HG03571 (cell line): ENCODE measurements around the gene E2F2.
"Not testable (repeated sequence)": the region's sequence is repeated elsewhere in the genome, so short reads cannot be mapped to it uniquely, and the experiment has no call there.

Source experiments
- ATAC-seq: cut with Tn5 transposase; IDR thresholded peaks from one replicate; pipeline ENCODE4 v1.9.1; 2021; ENCODE audit not compliant: unreplicated experiment

The E2F2 gene

DNA sequence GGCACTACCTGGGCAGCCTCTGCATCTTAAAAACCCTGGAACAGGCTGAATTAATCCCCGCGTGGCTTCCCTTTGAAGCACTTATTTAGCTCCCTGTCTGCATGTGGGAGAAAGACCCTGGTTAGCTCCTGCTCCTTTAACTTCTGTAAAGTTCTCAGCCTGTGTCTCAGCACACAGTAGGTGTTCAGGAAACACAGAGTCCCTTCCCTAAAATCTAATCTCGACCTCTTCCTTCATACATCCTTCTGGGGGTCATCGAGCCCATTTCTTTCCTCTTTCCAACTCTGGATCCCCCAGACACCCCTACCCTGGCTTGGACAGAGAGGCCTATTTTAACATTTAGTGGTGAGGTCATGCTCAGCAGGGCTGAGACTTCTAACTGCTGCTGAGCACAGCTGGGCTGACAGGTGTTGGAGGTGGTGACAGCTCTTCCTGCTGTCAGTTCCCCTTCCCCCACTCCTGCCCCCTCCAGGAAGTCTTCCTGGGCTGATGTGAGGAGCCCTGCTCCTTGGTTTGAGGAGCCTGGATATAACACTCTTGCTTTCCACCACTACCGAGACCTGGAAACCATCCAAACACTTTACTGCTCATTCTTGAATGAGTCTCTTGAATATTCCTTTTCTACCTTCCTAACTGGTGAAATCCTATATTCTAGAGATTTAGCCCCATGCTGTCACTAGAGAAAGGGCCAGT lies 5.3 kb downstream of the E2F2 start:
- no peak for ATAC-seq

DNA sequence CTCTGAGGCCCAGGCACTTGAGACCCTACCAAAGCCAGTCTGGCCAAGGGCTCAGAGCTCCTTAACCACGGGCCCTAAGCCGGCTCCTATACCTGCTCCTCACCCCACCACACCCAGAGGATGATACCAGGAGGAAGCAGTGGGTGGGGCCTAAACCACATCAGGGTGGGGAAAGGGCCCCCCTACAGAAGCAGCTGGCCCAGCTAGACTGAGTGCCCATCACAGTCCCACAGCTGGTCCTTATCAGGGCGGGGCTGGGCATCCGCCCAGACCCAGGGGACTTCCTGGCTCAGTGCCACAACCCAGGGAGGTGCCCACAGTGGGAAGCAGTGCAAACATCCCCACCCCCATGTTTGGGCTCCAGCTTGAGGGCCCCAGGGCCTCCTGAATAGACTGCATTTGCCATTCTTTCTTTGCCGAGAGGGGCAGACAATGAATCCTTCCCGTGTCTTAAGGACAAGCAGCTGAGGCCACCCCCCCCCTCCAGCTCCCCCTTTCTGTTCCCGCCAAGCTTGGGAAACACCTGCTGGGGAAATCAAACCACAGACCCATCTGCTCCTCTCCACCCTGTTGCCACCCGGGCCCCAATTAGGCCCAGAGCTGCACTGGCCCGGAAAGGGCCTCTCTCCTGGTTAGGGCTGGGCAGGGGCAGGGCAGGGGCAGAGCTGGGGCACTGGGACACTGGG lies 6.2 kb downstream of the E2F2 start:
- ATAC-seq, result no peak

DNA sequence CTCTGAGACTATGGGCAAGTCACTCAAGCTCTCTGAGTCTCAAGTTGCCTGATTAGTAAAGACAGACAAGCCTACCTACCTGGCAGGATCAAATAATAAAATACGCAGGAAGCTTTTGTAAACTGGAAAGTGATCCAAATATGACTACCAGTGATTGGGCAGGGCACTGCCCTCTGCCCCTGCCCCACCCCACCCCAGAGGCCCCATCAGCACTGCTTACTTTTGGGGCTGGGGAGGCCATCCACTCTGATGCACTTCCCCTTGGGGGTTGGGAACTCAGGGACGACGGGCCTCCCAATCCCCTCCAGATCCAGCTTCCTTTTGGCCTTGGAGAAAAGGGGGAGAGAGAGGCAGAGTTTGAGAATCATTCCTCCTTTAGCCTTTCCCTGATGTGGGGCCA lies 6.9 kb downstream of the E2F2 start:
- ATAC-seq, result no peak

DNA sequence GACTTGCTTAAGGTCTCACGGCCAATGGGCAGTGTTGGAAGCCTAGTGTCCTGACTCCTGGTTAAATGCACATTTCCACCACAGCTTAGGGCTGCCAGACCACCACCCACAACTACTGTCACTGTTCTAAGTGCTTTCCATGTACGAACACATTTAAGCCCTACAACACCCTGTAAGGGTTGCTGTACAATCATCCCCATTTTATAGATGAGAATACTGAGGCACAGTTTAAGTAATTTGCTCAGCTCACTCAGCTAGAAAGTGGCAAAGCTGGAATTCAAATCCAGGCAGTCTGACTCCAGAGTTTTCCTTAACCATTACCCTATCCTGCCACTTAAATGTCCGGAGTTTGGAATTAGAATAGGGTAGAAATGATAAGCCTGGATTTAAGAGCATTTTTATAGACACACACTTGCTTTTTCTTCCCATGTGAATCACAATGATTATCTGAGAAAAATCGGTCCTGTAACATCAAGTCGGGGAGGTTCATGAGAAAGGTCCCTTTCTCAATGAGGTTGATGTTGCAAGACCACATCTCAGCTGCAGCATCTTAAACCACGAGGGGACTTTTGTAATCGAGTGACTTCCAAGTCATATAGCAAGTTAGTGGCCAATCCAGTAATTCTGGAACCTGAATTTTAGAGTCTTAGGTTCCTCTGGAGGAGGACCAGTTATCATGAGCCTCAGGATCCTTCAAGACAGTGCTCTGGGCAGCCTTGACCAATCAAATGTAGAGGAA lies 8.6 kb downstream of the E2F2 start:
- ATAC-seq, result no peak

DNA sequence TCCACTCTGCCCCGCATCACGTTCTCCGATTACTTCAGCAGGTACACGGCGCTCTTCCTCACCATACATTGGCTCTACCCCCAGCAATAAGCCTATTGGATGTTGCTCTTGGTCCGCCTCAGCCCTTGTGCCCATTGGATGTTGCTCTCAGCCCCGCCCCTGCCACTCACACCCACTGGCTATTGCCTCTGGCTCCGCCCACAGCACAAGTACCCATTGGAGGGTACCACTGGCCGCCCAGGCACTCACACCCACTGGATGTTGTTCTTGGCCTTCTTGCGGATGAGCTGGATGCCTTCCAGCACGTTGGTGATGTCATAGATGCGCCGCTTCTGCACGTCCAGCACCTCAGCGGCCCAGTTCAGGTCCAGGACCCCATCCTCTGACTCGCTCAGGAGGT lies 9.4 kb downstream of the E2F2 start:
- no peak for ATAC-seq

DNA sequence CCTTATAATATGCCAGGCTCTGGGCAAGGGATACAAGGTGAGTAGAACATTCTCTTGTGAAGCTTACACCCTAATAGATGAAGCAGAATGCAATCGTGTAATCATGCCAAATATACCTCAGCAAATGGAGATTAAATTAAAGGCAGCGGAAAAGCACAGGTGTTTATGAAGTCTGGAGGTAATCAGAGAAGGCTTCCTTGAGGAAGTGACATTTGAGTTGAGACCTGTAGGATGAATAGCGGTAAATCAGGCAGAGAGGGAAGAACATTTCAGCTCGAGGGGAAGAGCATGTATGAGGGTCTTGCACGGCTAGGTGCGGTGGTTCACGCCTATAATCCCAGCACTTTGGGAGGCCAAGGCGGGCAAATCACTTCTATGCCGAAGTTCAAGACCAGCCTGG lies 13.5 kb downstream of the E2F2 start:
- no peak for ATAC-seq

DNA sequence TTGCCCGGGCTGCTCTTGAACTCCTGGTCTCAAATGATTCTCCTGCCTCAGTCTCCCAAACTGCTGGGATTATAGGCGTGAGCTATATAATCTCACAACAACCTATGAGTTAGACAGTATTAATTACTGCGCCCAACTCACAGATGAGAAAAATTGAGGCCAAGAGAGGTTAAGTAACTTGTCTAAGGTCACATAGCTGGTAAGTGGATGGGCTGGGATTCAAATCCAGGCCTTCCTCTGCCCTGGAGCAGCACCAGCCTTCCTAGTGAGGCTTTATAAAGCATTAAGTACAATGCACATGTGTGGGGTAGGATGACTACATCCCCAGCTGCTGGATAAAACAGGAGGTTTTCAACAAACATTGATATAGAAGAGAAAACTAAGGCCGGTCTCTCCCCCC lies 15.1 kb downstream of the E2F2 start:
- ATAC-seq, result no peak

DNA sequence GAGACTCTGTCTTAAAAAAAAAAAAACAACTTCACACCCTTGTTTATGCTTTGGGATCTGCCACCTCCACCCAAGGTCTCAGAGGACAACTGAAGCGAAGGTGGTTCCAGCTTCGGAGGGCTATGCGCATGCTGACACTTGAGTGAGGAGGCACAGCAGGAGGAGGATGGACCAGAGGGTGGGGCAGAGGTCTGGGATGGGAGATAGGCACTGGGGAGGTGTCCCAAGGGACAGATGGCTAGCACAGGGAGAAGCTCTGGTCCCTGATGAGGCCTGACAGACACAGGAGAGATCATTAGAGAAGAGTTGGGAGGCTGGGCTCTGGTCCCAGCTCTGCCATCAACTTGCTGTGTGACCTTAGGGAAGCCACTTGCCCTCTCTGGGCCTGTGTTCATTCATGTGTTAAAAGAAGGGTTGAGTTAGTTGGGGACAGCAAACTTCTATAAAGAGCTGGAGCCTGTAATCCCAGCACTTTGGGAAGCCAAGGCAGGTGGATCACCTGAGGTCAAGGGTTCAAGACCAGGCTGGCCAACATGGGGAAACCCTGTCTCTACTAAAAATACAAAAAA lies 16.8 kb downstream of the E2F2 start:
- ATAC-seq, result no peak

DNA sequence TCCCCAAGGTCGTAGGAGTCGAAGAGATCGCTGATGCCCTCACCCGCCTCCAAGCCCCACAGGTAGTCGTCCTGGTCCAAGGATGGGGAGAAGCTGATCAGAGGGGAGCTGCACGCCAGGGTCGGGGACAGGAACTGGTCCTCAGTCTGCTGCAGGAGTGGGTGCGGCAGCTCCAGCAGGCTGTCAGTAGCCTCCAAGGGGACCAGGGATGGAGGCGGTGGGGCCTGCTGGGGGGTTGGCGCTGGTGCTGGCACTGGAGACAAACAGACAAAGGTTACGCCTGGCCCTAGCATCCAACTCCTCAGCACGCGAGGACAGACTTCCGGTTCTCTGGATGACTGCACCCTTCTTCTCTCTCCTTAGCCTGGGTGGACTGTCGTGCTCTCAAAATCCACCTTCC lies 21.1 kb downstream of the E2F2 start:
- ATAC-seq, result no peak

DNA sequence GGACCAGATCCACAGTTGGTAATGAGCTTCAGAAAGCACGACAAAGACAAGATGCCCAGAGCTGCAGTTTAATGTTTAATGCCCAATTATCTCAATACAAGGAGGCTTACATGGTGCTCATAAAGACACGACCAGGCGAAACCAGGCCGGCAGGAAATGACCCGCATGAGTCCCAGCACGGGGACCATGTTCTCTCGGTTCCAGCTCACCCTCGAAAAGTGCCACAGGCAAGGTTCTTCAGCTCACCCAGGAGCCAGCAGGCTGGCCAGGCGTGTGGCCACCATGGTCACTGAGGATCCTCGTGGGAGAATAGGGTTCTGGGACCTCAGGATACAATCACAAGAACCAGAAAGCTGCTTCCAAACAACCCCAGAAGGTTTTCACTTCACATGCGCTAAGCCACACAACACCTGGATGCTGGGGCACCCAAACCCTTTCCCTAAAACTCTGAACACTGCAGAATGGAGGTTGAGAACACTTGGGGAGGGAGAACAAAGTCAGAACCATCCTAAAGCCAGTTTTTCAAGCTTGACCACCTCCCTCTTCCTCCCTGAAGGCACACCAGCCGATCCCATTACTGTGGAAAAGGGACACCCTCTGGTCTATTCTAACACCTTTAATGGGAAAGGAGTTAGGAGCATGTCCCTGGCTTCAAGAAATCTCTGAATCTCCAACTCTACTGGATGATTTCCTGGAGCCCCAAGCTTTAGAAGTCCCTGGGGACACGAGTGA lies 24.5 kb downstream of the E2F2 start:
- ATAC-seq, result no peak

DNA sequence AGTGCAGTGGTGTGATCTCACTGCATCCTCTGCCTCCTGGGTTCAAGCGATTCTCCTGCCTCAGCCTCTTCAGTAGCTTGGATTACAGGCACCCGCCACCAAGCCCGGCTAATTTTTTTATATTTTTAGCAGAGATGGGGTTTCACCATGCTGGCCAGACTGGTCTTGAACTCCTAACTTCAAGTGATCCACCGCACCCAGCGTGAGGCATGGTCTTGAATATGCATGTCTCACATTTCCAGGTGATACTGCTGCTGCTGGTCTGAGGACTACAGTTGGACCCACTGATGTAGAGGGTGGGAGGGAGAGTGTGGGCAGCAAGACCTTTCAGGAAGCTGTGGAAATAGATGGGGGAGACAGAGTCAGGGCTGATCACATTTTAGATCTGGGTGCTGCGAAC lies 25.2 kb downstream of the E2F2 start:
- no peak for ATAC-seq

DNA sequence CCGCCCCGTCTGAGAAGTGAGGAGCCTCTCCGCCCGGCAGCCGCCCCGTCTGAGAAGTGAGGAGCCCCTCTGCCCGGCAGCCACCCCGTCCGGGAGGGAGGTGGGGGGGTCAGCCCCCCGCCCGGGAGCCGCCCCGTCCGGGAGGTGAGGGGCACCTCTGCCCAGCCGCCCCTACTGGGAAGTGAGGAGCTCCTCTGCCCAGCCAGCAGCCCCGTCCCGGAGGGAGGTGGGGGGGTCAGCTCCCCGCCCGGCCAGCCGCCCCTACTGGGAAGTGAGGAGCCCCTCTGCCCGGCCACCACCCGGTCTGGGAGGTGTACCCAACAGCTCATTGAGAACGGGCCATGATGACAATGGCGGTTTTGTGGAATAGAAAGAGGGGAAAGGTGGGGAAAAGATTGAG lies 26.9 kb downstream of the E2F2 start:
- ATAC-seq, result not testable (repeated sequence)

DNA sequence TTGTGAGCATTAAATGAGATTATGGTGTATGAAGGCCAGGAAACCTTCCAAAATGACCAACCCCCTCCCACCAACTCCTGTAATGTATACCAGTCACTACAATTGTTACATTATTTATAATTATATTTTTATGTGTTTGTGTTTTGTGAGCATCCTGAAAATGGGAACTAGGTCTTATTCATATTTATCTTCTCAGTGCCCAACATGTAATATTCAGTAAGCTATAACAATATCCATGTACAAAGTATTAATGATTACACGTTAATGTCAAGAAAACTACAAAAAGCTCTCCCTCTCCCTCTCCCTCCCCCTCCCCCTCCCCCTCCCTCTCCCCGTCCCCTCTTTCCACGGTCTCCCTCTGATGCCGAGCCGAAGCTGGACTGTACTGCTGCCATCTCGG lies 28.1 kb downstream of the E2F2 start:
- no peak for ATAC-seq

DNA sequence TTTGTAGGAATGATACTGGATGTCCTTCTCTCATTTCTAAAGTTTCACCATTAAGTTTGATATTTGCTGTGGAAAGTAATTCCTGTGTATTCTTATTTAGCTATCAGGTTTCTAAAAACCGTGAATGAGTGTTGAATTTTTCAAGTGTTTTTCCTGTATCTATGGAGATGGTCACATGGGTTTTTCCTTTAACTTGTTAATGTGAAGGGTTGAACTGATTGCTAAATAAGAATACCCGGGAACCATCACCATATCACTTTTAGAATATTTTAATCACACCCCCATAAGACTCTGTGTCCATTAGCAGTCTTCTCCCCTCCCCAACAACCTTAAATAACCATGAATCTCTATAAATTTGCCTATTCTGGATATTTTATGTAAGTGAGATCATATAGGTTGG lies 30.6 kb downstream of the E2F2 start:
- ATAC-seq, result no peak

DNA sequence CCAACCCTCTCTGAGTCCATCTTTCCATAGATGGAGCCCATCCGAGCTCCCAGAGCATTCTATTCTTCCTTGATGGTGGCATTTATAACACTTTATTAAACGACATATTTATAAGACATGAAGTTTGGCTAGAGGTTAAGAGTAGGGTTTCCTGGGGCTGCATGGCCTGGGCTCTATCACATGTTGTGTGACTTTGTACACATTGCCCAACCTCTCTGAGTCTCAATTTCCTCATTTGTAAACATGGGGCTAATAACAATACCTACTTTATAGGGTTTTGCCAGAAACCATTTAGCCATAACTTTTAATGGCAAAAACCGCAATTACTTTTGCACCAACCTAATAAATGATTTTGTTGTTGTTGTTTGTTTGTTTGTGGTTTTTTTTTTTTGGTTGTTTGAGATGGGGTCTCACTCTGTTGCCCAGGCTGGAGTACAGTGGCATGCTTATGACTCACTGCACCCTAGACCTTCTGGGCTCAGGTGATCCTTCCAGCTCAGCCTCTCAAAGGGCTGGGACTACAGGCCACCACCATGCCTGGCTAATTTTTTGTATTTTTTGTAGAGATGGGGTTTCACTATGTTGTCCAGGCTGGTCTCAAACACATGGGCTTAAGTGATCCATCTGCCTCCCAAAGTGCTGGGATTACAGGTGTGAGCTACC lies 33.1 kb downstream of the E2F2 start:
- no peak for ATAC-seq

DNA sequence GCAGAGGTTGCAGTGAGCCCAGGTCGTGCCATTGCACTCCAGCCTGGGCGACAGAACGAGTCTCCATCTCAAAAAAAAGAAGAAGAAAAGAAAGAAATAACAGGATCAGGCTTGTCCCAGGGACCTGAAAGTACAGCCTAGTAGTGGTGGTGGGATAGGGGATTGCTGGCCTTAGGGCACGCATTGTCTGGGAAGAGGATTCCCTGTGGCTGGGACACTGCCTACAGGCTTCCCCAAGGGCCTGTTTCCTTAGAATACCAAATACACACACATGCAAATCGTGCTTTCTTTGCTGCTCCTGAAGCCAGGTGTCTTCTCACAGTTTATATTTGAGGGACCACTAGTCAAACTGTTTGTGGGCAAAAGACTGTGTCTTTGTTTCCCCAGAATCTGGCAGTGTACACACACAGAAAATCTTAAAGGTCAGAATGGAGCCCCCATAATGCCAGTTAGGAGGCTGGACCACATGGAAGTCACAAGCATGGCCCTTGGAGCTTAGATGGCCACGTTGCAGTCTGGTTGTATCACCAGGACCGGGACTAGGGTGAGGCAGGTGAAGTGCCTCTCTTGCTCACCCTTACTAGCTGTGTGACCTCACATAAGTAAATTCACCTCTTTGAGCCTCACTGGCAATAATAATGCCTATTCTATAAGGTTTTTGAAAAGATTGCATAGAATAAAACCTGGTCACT lies 34.4 kb downstream of the E2F2 start:
- ATAC-seq, result no peak

DNA sequence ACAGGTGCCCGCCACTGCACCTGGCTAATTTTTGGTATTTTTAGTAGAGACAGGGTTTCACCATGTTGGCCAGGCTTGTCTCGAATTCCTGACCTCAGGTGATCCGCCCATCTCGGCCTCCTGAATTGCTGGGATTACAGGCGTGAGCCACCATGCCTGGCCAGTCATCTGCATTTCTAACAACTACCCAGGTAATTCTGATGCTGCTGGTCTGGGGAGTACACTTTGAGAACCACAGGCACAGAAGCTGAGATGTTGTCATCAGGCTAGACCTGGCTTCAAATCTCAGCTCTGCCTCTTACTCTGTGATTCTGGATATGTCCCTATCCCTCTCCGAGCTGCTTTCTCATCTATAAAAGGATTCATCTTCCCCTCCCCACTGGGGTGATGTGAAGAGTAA lies 36.2 kb downstream of the E2F2 start:
- ATAC-seq, result not testable (repeated sequence)

DNA sequence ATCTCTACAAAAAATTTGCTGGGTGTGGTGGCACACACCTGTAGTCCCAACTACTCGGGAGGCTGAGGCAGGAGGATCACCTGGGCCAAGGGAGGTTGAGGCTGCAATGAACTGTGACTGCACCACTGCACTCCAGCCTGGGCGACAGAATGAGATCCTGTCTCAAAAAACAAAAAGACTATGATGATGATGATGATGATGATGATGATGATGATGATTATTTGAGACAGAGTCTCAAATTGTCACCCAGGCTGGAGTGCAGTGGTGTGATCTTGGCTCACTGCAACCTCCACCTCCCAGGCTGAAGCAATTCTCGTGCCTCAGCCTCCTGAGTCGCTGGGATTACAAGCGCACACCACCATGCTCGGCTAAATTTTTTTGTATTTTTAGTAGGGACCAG lies 38.3 kb downstream of the E2F2 start:
- ATAC-seq, result not testable (repeated sequence)

DNA sequence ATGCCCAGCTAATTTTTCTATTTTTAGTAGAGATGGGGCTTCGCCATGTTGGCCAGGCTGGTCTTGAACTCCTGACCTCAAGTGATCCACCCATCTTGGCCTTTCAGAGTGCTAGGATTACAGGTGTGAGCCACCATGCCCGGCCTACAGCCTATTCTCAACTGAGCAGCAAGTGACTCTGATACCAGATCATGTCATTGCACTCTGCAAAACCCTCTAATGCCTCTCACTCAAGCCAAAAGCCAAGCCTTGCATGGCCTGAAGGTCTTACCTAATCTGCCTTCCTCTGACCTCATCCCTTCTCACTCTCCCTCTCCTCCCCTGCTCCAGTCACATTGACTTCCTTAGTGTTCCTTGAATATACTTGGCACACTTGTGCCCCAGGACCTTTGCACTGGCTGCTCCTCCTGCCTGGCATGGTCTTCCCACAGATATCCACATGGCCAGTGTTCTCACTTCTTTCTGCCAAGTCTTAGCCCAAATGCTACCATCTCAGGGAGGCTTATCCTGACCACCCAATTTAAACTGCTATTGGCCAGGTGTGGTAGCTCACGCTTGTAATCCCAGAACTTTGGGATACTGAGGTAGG lies 38.8 kb downstream of the E2F2 start:
- no peak for ATAC-seq

DNA sequence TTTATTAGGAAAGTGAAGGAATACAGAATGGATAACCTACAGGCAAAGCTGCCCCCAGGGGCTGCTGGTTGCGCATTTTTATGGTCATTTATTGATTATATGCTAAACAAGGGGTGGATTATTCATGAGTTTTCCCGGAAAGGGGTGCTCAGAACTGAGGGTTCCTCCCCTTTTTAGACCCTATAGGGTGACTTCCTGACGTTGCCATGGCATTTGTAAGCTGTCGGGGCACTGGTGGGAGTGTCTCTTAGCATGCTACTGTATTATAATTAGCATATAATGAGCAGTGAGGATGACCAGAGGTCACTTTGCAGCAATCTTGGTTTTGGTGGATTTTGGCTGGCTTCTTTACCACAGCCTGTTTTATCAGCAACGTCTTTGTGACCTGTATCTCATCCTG lies 41.2 kb downstream of the E2F2 start:
- no peak for ATAC-seq
